Stimulated activated CD4-positive, alpha-beta T cell treated with anti-CD3 and anti-CD28 coated beads, Interleukin-12 subunit alpha, Interleukin-12 subunit beta, amount 100 ng/mL, for 48 hours (primary cell): ENCODE data around the gene GRIN1.

Experiments
- DNase-seq, 3 donors: peaks; one replicate each; pipeline ENCODE4 v3.0.0-alpha.2; 2020; ENCODE audit warnings: low read depth in 2 of 3, low spot score in 1 of 3

The GRIN1 gene

GRCh38 chr9:137189297-137190295 is 50.6 kb downstream of the GRIN1 start:
- DNase-seq = no peak

DNA sequence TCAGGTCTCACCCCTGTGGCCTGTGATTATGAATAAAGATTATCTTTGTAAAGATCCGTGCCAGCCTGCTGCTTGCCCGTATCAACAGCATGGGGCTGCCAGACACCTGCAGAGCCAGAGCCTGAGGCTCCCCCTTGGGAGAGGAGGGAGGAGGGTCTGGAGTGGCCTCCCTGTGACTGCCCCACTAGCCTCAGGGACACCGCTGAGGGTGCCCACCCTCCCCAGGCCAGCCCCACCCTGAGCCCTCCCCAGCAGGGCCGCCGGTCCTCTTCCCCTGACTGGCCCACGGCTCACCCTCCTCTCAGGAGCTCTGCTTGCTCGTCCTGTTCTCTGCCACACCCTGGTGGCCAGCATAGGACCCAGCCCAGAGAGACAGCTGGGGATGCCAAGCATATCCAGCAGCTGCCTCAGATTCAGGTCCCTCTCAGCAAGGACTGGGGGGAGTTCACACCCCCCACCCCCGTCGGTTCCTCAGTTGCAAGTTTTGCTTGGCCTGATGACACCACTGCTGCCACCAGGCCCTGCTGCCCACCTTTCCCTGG is 51.4 kb downstream of the GRIN1 start:
- no peak for DNase-seq

- DNase-seq = no peak
Observed at GRCh38 chr9:137191245-137191644, 52.3 kb downstream of the GRIN1 start.

DNA sequence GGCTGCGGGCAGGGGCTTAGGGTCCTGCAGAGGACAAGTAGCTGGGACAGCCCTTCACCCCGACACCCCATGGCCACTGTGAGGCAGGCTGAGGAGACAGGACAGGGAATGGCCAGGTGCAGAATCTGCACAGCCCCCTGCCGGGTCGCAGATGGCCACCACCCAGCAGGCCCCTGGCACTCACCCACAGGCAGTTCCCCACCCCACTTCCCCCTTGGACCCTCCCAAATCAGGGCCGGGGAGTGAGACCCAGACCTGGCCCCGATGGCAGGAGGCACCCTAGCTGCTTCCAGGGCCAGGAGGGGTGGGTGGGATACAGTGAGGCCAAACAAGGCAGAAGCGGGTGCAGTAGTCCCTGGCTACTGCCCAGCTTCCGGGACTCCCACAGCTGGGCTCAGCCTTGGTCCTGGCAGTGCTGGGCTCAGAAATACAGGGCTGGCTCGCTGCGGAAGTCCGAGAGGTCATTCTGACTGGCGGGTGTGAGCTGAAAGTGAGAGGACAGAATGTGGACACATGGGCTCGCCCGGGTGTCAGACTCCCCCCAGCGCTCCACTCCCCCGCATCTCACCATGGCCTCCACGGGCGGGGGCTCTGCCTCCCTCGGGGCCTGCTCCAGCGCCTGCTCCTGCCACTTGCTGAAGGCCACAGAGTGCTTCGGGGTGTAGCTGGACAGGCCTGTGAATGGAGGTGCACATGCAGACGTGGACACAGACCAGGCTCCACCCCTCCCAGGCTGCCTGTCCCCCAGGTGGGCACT is 52.9 kb downstream of the GRIN1 start:
- no peak for DNase-seq

DNA sequence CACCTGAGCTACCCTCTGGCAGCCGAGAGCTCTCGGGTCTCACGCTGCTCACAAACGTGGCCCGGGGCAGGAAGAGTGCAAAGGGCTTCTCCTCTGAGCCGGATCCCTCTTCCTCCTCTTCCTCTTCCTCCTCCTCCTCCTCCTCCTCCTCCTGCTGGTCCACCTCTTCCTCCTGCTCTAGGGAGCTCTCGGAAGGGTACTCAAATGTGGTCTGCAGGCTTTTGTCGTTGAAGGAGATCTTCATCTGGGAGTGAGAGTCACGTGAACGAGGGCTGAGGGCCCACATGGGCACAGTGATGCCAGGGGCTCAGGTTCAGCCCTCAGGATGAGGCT is 53.5 kb downstream of the GRIN1 start:
- DNase-seq = no peak

- DNase-seq = no peak
Observed at GRCh38 chr9:137192859-137193258, 53.9 kb downstream of the GRIN1 start.

- no peak for DNase-seq
Observed at GRCh38 chr9:137193771-137194170, 54.8 kb downstream of the GRIN1 start.

DNA sequence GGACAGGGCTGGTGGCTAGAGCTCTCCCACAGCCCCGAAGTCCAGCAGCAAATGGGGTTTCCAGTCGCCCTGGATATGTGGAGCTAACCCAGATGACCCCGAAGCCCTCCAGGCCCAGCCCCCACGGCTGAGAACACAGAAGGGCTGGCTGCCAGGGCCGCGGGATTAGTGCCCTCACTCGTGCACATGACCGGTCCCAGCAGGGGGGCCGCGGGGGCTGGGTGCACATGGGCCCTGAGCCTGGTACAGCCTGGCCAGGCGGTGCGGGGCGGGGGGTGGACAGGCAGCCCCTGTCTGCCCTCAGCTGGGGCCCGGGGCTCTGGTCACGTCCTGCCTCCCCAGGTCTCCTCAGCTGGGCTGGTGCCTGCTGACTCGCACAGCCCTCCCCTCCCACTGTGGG is 55.4 kb downstream of the GRIN1 start:
- DNase-seq = no peak

DNA sequence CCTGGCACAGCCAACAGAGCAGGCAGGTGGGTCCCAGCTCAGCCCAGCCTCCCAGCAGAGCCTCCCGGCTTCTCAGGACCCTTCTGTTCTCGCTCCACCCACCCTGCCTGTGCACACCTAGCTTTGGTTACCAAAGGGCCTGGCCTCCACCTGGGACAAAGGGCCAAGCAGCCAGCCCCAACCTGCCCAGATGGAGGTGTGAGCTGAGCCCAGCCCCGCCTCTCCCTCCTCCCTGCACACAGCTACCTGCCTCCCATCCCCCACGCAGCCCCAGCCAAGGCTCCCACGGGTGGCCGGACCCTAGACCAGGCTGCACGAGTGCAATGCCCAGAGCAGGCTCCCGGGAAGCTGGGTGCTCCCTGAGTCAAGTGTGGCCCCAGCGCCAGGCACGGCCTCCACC is 56.0 kb downstream of the GRIN1 start:
- no peak for DNase-seq

DNA sequence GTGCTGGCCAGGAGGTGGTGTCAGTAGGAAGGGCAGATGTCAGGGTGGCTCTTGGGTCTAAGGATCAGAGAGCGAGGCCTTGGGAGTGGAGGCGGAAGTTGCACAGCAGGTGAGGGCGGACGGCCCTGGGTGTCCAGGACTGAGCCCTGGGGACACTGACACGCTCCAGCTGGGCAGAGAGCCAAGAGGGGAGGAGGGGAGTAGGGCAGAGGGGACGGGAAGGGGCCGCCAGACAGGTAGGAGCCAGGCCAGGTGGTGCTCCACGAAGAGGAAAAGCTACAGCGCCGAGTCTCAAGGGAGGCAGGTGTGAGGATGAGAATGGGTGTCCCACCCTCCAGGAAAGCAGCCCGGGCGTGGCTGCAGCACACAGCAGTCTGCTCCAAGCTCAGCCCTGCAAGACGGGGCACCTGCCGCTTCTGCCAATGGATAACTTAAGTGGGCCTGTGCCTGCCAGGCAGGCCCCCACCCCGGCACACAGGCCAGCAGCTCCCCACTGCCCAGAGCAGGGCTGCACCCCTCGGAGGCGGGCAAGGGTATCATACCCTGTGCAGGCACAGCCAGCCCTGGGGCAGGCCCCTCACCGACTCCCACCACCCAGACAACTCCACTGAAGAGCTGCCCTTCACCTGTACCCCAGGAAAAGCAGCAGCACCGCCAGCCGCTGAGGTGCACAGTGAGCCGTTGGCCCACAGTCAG is 56.7 kb downstream of the GRIN1 start:
- DNase-seq = no peak

GRCh38 chr9:137198051-137198901 is 59.3 kb downstream of the GRIN1 start:
- no peak for DNase-seq

GRCh38 chr9:137198902-137199283 is 59.9 kb downstream of the GRIN1 start:
- DNase-seq = no peak

DNA sequence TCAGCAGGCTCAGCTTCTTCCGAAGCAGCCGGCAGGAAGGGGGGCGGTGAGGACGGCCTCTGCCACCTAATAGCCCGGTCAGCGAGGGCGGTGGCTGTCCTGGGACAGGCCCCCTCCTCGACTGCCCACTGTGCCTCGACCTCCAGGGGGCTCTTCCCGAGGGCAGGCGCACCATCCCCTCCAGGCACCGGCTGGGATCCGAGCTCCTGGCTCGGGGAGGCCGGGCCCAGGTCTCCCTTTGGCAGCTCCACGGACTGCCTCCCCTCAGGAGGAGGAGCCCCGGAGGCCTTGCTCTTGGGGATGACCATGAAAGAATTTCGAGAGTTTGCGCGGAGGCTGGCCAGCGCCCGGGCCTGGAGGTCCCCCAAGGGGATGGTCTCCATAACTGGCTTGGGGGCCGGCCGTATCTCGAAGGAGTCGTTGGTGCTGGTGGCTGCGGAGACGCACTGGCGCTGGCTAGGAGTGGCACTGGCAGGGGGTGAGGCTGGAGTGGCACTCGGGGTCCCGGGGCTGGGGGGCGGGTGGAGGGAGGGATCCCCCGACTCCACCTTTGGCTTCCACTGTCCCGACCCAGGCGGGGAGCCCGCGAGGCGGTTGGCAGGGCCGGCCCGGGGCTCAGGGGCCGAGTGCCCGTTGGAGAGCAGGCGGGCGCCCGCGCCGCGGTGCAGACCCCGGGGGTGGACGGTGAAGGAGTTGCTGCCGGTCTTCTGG is 60.6 kb downstream of the GRIN1 start:
- no peak for DNase-seq

DNA sequence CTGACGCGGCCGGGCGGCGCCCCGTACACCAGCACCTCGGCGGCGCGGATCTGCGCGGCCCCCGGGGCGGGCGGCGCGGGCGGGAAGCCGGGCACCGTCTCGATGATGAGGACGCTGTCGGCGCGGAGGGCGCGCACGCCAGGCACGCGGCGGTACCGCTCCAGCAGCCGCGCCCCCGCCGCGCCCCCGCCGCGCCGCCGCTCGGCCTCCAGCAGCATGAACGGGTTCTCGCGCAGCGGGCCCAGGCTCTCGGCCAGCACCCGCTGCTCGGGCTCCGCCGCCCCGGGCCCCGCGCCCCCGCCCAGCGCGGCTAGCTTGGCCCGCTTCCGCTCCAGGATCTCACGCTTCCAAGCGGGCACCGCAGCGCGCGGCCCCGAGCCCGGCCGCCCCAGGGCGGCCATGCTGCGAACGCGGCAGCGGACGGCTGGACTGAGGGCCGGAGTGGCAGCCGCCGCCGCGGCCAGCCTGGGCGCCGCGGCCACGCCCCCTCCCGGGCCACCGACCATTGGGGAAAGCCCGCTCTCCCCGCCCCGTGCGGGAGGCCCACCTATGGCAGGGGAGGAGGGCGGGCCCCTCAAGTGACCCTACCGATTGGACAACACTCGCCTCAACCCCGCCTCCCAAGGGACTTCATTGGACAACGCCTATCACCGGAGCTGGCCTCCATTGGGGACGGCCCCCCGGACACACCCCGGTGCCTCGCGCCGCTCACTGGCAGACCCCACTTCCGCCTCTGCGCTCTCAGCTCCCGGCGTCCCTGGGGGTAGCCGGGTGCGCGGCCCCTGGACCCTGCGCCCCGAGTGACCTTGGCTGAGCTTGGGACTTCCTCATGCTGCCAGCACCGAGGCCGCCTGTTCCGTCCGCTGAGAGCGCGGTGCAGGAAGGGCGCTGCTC is 61.6 kb downstream of the GRIN1 start, which contains the start of gene TPRN:
TPRN (minus strand) TSS at position 431 of the 894 bp plus-strand sequence; CDS start at position 401, 30 bp downstream.
- DNase-seq = peak; percentile 96 to 99 (median 96)

DNA sequence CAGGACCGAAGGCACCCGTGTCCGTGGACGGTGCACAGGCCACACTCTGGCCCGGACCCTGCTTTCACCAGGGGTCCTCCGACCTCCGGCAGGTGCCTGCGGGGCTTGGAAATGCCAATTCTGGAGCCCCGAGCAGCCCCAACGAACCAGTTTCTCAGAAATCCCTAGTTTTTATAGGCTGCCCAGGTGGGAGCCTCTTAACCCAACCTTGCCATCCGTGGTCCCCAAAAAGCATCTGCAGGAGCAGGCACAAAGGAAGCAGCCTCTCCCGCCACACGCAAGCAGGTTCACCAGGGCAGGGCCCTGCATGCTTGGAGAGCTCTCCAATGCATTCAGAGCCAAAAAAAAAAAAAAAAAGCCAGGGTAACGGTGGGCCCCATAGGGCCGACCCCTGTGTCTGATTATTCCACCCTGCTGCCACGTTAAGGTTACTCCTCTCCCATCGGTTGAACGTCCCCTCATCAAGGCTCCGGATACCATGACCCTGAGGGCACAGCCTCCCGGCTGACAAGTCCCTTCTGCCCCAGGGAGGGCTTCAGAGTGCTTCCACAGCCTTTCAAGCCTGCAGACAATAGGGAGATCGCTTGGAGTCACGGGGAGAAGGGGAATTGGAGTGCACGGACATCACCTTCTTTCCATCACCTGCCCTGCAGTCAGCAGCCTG is 62.4 kb downstream of the GRIN1 start:
- DNase-seq = no peak

GRCh38 chr9:137202966-137203365 is 64.0 kb downstream of the GRIN1 start:
- no peak for DNase-seq

- no peak for DNase-seq
Observed at GRCh38 chr9:137204731-137205125, 65.8 kb downstream of the GRIN1 start.
